ENCODE data around the gene GRWD1. TPM values are rescaled to one million over a fixed set of nuclear protein-coding genes. Genes with fewer than 3 reads are reported as not detected.

The GRWD1 gene
- polyA plus RNA-seq, 2 of the 4 experiments (the other 2 are of a cell fraction), result 48.1 to 87.0 TPM

DNA sequence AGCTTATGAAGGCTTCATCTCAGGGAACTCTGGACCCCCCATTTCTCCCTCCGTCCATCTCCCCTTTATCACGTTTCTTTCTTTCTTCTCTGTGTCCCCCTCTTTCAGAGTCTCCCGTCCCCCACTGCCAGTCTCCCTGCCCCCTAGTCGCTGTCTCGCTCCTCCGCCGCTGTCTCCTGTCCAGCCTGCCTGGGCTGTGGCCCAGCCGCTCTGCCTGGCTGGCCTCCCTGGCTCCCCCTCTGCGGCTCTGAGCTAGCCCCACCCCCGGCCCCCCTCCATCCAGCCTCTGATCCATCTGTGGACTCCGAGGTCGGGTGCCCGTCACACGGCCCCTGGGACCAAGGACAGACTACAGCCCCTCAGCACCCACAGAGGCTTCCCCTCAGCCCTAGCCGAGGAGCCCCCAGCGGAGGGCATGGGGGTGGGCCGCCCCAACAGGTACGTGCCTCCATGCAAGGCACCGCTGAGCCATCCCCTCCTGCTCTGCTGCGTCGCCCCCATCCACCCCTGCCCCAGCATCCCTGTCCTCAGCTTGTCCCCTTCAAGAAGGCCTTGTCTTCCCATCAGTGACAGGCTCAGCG is 8.5 kb downstream of the GRWD1 start:
- H3K9me3 ChIP-seq, result no peaks in the 10 kb centered on the region
- no peak for DNase-seq (ENCODE audit: low read depth in 1 of 2, low spot score in 1 of 2)
- no peak for FAIRE-seq
- H3K27ac ChIP-seq, result no peak overlapping the region
- no peak overlapping the region for H3K4me3 ChIP-seq
- H3K4me1 ChIP-seq, result no peaks in the 10 kb centered on the region
- ChIA-PET POLR2A (no interaction called here), CTCF (interaction anchor here (0.6 to 1.2 kb wide), 5 partner anchors 35 to 131 kb away, joined by 3 to 4 read pairs (median 3); no protein-coding TSS in a partner anchor)
- whole genome bisulfite sequencing (ENCODE audit: missing lambda C conversion rate), result 93% methylated on average over 21 of the region's 22 CpGs
- no peak for ATAC-seq
- H3K4me2 ChIP-seq, result no peak overlapping the region
- no peak for TF ChIP-seq BHLHE40 (IDR thresholded peaks at IDR 0.05; ENCODE audit: low read depth, low read length)
- TF ChIP-seq FOSL2 (IDR thresholded peaks at IDR 0.05), result no peak
- TF ChIP-seq FOSL2 (CRISPR knock-in tag; IDR thresholded peaks at IDR 0.05), result no peak
- no peak for TF ChIP-seq USF2 (IDR thresholded peaks at IDR 0.05)
- TF ChIP-seq KDM1A (IDR thresholded peaks at IDR 0.05; ENCODE audit: low read depth), result no peak
- no peak for TF ChIP-seq KDM5A (IDR thresholded peaks at IDR 0.05)
- TF ChIP-seq TFCP2L1 (CRISPR knock-in tag; IDR thresholded peaks at IDR 0.05), result no peak

GRCh38 chr19:48455171-48455907 is 9.6 kb downstream of the GRWD1 start, which contains the start of gene KCNJ14:
Gene KCNJ14 (plus strand): TSS chr19:48455574. CDS start chr19:48461725, 6,151 bp downstream.
- H3K27ac ChIP-seq, result no peak within 1 kb of the TSS
- POLR2A ChIA-PET, result interaction anchor here (1.0 kb wide), 1 partner anchor 9 kb away, joined by 6 read pairs; no protein-coding TSS in a partner anchor
- H3K9me3 ChIP-seq, result no peaks in the 10 kb centered on the region
- DNase-seq (ENCODE audit: low read depth in 1 of 2, low spot score in 1 of 2) (no peak), ATAC-seq (no peak), FAIRE-seq (no peak)
- H3K4me2 ChIP-seq, result no peak within 1 kb of the TSS
- H3K4me1 ChIP-seq, result no peaks in the 10 kb centered on the region
- TF ChIP-seq CEBPB (IDR thresholded peaks at IDR 0.05) (no peak), CHD2 (IDR thresholded peaks at IDR 0.05; ENCODE audit: low read length, partially characterized antibody) (no peak), EP300 (IDR thresholded peaks at IDR 0.05) (no peak), NR3C1 (IDR thresholded peaks at IDR 0.05) (no peak), KDM1A (IDR thresholded peaks at IDR 0.05; ENCODE audit: low read depth) (no peak), CBX2 (IDR thresholded peaks at IDR 0.05; ENCODE audit: borderline replicate concordance, low read depth) (no peak), RFX5 (IDR thresholded peaks at IDR 0.05) (no peak), CBX8 (IDR thresholded peaks at IDR 0.05) (no peak), PHF8 (IDR thresholded peaks at IDR 0.05; ENCODE audit: borderline replicate concordance, low read depth) (no peak), RCOR1 (IDR thresholded peaks at IDR 0.05; ENCODE audit: low read depth, low read length) (no peak), ZC3H11A (IDR thresholded peaks at IDR 0.05) (no peak), MAX (IDR thresholded peaks at IDR 0.05) (no peak), CHD4 (IDR thresholded peaks at IDR 0.05; ENCODE audit: borderline replicate concordance) (no peak), HEYL (CRISPR knock-in tag; IDR thresholded peaks at IDR 0.05) (no peak)
- CTCF ChIA-PET, result interaction anchor here (0.8 to 1.4 kb wide), 2 partner anchors 9 to 34 kb away, joined by 3 to 11 read pairs; partner anchors contain the start of gene GRWD1
- WGBS (ENCODE audit: missing lambda C conversion rate), result 90% methylated on average over 16 of the region's 16 CpGs
- H3K4me3 ChIP-seq, result no peak within 1 kb of the TSS

DNA sequence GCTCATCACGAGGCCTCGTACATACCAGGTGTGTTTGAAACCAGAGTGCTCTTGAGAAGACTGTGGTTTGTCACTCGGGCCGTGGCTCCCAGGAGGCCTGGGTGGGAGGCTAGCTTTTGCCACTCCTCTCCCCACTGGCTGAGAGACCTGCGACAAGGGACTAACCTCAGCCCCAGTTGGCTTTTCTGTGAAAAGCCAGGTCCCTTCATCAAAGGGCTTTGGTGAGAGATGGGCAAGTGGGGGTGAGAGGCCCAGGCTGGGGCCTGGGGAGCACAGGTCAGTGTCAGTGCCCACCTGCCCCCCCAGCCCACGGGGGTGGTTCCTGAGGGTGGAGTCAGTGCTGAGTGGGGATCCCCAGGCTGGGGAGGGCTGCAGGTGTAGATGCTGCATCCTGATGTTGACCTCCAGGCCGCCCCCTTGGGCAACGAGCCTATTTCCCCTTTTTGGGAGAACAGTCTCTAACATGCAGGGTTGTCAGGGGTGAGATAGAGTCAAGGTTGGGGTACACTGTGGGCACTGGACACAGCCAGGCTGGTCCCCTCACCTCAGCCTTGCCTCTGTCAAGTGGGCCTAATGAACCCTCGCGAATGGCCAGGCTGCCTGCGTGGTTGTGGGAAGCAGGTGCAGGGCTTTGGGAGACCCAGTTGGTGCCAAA is 10.3 kb downstream of the GRWD1 start:
- DNase-seq (ENCODE audit: low read depth in 1 of 2, low spot score in 1 of 2), result no peak
- 95% methylated on average over 11 of the region's 11 CpGs for WGBS (ENCODE audit: missing lambda C conversion rate)
- TF ChIP-seq HDAC2 (IDR thresholded peaks at IDR 0.05) (no peak), USF2 (IDR thresholded peaks at IDR 0.05) (no peak)
- ChIA-PET POLR2A (interaction anchor here (1.0 kb wide), 1 partner anchor 10 kb away, joined by 6 read pairs; no protein-coding TSS in a partner anchor), CTCF (interaction anchor here (1.4 kb wide), 1 partner anchor 10 kb away, joined by 11 read pairs; the partner anchor contains the start of gene GRWD1)
- Histone ChIP-seq H3K4me3 (no peak overlapping the region), H3K27ac (no peak overlapping the region), H3K4me1 (no peaks in the 10 kb centered on the region), H3K4me2 (no peak overlapping the region), H3K9me3 (no peaks in the 10 kb centered on the region)
- FAIRE-seq, result no peak
- no peak for ATAC-seq
